OCI-LY3 (cell line): ENCODE results near the gene UGT1A10.

Experiments used
- H2AFZ ChIP-seq: fragments of 200-600, 300-600 bp; shearing (Covaris generic); 2 replicates; pipeline ENCODE4 v1.6.0; 2014; ENCODE audit warnings: antibody characterized with exemption, low read depth, low read length
- H3K27ac ChIP-seq: fragments of 200-600, 300-600 bp; sonication (generic); 2 replicates; pipeline ENCODE4 v1.5.1; 2014; ENCODE audit warnings: mild to moderate bottlenecking, low read length, moderate library complexity, mixed read lengths
- H3K27me3 ChIP-seq: fragments of 200-600, 300-600 bp; sonication (generic); 2 replicates; pipeline ENCODE4 v1.6.1; 2014; ENCODE audit warnings: low read depth, low read length, mixed read lengths
- H3K36me3 ChIP-seq: fragments of 200-600, 300-600 bp; sonication (generic); replicated peaks from 2 replicates; pipeline ENCODE3; 2014; ENCODE audit warnings: low read depth, low read length, mixed read lengths
- H3K4me1 ChIP-seq: fragments of 300-600, 200-600 bp; sonication (generic); 2 replicates; pipeline ENCODE4 v1.6.1; 2014; ENCODE audit warnings: low read length, mixed read lengths
- H3K4me2 ChIP-seq: fragments of 200-600, 300-600 bp; sonication (generic); 2 replicates; pipeline ENCODE4 v1.6.1; 2014; ENCODE audit warnings: low read length, mixed read lengths
- H3K4me3 ChIP-seq: fragments of 300-600, 200-600 bp; sonication (generic); 2 replicates; pipeline ENCODE4 v1.5.1; 2014; ENCODE audit warnings: antibody characterized with exemption, mild to moderate bottlenecking, low read length, moderate library complexity
- H3K79me2 ChIP-seq: fragments of 300-600, 200-600 bp; shearing (Covaris generic); 2 replicates; pipeline ENCODE4 v1.6.1; 2014; ENCODE audit warnings: mild to moderate bottlenecking, low read length, mixed read lengths
- H3K9ac ChIP-seq: fragments of 300-600, 200-600 bp; shearing (Covaris generic); 2 replicates; pipeline ENCODE4 v1.6.0; 2014; ENCODE audit warnings: mild to moderate bottlenecking, low read length, moderate library complexity
- H3K9me3 ChIP-seq: fragments of 200-600, 300-600 bp; shearing (Covaris generic); 2 replicates; pipeline ENCODE4 v1.6.1; 2014; ENCODE audit warnings: low read length, mixed read lengths; ENCODE audit not compliant: insufficient read depth
- H4K20me1 ChIP-seq: fragments of 200-600, 300-600 bp; sonication (generic); 2 replicates; pipeline ENCODE4 v1.6.1; 2016; ENCODE audit warnings: low read length, mixed read lengths; ENCODE audit not compliant: insufficient read depth
- EZH2phosphoT487 ChIP-seq: fragments of 200-600 bp; shearing (Covaris generic); IDR thresholded peaks from 2 replicates; pipeline ENCODE4 v1.6.1; 2018; ENCODE audit warnings: antibody characterized with exemption, mixed run types, low read depth
- TF ChIP-seq, protein P1 (sequence below): fragments of 200-600, 300-600 bp; sonication (generic); IDR thresholded peaks from 2 replicates; pipeline ENCODE4 v1.5.1; 2014; ENCODE audit warnings: antibody characterized with exemption, low read length, low read depth

Gene UGT1A10

DNA sequence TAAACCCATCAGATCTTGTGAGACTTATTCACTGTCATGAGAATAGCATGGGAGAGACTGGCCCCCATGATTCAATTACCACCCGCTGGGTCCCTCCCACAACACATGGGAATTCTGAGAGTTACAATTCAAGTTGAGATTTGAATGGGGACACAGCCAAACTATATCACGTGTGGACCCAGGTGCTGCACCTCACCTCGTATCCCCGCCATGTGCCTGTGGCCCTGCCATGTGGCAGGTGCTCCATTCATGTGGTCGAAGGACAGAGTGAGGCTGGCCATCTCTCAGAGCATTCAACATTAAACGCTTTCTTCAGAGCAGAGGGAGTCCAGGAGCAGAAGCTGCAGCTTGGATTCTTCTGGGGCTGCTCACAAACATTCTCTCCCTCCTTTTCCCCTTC, 174.1 kb downstream of the UGT1A10 start:
- Histone ChIP-seq H3K36me3 (no peaks in the 10 kb centered on the region), H3K4me3 (no peak overlapping the region), H3K9ac (no peak overlapping the region), H3K4me2 (no peak overlapping the region), H3K79me2 (no peaks in the 10 kb centered on the region), H3K4me1 (no peaks in the 10 kb centered on the region), H3K27ac (no peak overlapping the region), H2AFZ (no peak overlapping the region), H3K9me3 (no peaks in the 10 kb centered on the region), H3K27me3 (no peaks in the 10 kb centered on the region), H4K20me1 (no peaks in the 10 kb centered on the region)
- no peak for TF ChIP-seq EZH2phosphoT487
- TF ChIP-seq, protein P1, sequence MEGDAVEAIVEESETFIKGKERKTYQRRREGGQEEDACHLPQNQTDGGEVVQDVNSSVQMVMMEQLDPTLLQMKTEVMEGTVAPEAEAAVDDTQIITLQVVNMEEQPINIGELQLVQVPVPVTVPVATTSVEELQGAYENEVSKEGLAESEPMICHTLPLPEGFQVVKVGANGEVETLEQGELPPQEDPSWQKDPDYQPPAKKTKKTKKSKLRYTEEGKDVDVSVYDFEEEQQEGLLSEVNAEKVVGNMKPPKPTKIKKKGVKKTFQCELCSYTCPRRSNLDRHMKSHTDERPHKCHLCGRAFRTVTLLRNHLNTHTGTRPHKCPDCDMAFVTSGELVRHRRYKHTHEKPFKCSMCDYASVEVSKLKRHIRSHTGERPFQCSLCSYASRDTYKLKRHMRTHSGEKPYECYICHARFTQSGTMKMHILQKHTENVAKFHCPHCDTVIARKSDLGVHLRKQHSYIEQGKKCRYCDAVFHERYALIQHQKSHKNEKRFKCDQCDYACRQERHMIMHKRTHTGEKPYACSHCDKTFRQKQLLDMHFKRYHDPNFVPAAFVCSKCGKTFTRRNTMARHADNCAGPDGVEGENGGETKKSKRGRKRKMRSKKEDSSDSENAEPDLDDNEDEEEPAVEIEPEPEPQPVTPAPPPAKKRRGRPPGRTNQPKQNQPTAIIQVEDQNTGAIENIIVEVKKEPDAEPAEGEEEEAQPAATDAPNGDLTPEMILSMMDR, result no peak

GRCh38 chr2:233811087-233811486, 174.8 kb downstream of the UGT1A10 start:
- Histone ChIP-seq H3K4me1 (no peaks in the 10 kb centered on the region), H3K4me3 (no peak overlapping the region), H3K9ac (no peak overlapping the region), H3K9me3 (no peaks in the 10 kb centered on the region), H3K4me2 (no peak overlapping the region), H3K27ac (no peak overlapping the region), H3K27me3 (no peaks in the 10 kb centered on the region), H2AFZ (no peak overlapping the region), H3K79me2 (no peaks in the 10 kb centered on the region), H3K36me3 (no peaks in the 10 kb centered on the region), H4K20me1 (no peaks in the 10 kb centered on the region)
- TF ChIP-seq EZH2phosphoT487, result no peak
- TF ChIP-seq, protein P1, result no peak

DNA sequence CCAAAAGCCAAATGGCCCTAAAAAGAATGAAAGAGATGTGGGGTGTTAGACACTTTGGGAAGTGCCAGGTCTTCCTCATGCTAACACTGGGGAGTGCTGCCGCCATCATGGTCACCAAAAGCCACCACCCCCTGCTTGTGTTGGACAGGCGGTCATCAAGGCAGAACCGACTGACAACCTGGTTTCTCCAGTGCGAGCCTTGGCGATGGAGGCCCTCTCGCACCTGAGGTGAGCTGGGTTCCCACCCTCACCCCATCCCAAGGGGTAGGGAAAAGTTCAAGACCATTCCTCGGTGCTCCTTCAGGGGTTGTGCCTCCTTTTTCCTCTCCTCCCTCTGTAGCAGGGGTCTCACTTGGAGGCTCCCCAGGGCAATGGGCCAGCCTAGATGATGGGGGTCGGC, 175.5 kb downstream of the UGT1A10 start:
- H3K9me3 ChIP-seq, result no peaks in the 10 kb centered on the region
- H2AFZ ChIP-seq, result no peak overlapping the region
- H3K9ac ChIP-seq, result no peak overlapping the region
- no peaks in the 10 kb centered on the region for H3K4me1 ChIP-seq
- H3K4me2 ChIP-seq, result no peak overlapping the region
- TF ChIP-seq, protein P1, result no peak
- no peak for TF ChIP-seq EZH2phosphoT487
- no peak overlapping the region for H3K4me3 ChIP-seq
- no peaks in the 10 kb centered on the region for H3K36me3 ChIP-seq
- H4K20me1 ChIP-seq, result no peaks in the 10 kb centered on the region
- H3K79me2 ChIP-seq, result no peaks in the 10 kb centered on the region
- no peaks in the 10 kb centered on the region for H3K27me3 ChIP-seq
- no peak overlapping the region for H3K27ac ChIP-seq

GRCh38 chr2:233813236-233814055, 177.2 kb downstream of the UGT1A10 start:
- H3K9me3 ChIP-seq, result no peaks in the 10 kb centered on the region
- no peaks in the 10 kb centered on the region for H3K27me3 ChIP-seq
- H3K4me2 ChIP-seq, result no peak overlapping the region
- H2AFZ ChIP-seq, result no peak overlapping the region
- no peaks in the 10 kb centered on the region for H4K20me1 ChIP-seq
- no peaks in the 10 kb centered on the region for H3K79me2 ChIP-seq
- H3K36me3 ChIP-seq, result no peaks in the 10 kb centered on the region
- no peak overlapping the region for H3K4me3 ChIP-seq
- H3K27ac ChIP-seq, result no peak overlapping the region
- H3K9ac ChIP-seq, result no peak overlapping the region
- no peaks in the 10 kb centered on the region for H3K4me1 ChIP-seq
- no peak for TF ChIP-seq EZH2phosphoT487
- TF ChIP-seq, protein P1, result no peak
